Keratinocyte (primary cell): Measurements from ENCODE around the gene TIAM2. TPM values are rescaled to one million over a fixed set of nuclear protein-coding genes. Genes with fewer than 3 reads are reported as not detected.
A peak's percentile ranks its signal among the peaks of the same experiment; 100 is the strongest.
"Not testable (repeated sequence)": the region's sequence is repeated elsewhere in the genome, so short reads cannot be mapped to it uniquely, and the experiment has no call there.

Source experiments
- DNase-seq: peaks from one replicate; pipeline ENCODE4 v3.0.0-alpha.2; 2011; ENCODE audit warnings: low read depth, missing footprints, low spot score
- FAIRE-seq: peaks from 2 replicates; lab custom pipeline; 2011; peaks lifted over from hg19 to GRCh38; lab: Jason Lieb, UNC
- H2AFZ ChIP-seq: 2 replicates; pipeline ENCODE4 v1.6.0; 2012; ENCODE audit warnings: low read length, control low read depth, inconsistent platforms; ENCODE audit not compliant: control insufficient read depth
- H3K27ac ChIP-seq: 2 replicates; pipeline ENCODE4 v1.5.1; 2011; ENCODE audit warnings: low read length; ENCODE audit not compliant: control insufficient read depth, insufficient read depth
- H3K27me3 ChIP-seq: 3 replicates; pipeline ENCODE4 v1.6.0; 2011; ENCODE audit warnings: low read length; ENCODE audit not compliant: control insufficient read depth, insufficient read depth; ENCODE audit errors: extremely low read depth
- H3K36me3 ChIP-seq, 2 experiments: 2 replicates in 1 of 2; 3 replicates in 1 of 2; pipeline ENCODE4 v1.5.1; 2011; ENCODE audit warnings: low read length in 2 of 2, mild to moderate bottlenecking in 1 of 2; ENCODE audit not compliant: control insufficient read depth in 2 of 2, insufficient read depth in 2 of 2; ENCODE audit errors: extremely low read depth in 1 of 2
- H3K4me1 ChIP-seq: 3 replicates; pipeline ENCODE4 v1.5.1; 2011; ENCODE audit warnings: low read length; ENCODE audit not compliant: control insufficient read depth, insufficient read depth; ENCODE audit errors: extremely low read depth
- H3K4me2 ChIP-seq: 3 replicates; pipeline ENCODE4 v1.6.0; 2011; ENCODE audit warnings: low read depth, low read length; ENCODE audit not compliant: control insufficient read depth, insufficient read depth; ENCODE audit errors: extremely low read depth
- H3K4me3 ChIP-seq, 3 experiments: fragments of 200-600 bp in 1 of 3; sonication (generic) in 1 of 3; 2 replicates in 2 of 3; 3 replicates in 1 of 3; pipeline ENCODE4 v1.5.1; 2011 to 2016; ENCODE audit warnings: low read length in 3 of 3, mild to moderate bottlenecking in 3 of 3, control low read depth in 2 of 3, inconsistent platforms in 1 of 3, low read depth in 1 of 3, mixed read lengths in 1 of 3, mixed run types in 1 of 3, moderate library complexity in 1 of 3; ENCODE audit not compliant: control insufficient read depth in 2 of 3, insufficient read depth in 2 of 3; ENCODE audit errors: extremely low read depth in 1 of 3
- H3K79me2 ChIP-seq: 2 replicates; pipeline ENCODE4 v1.6.0; 2012; ENCODE audit warnings: low read length; ENCODE audit not compliant: control insufficient read depth, insufficient read depth
- H3K9ac ChIP-seq: 3 replicates; pipeline ENCODE4 v1.6.0; 2011; ENCODE audit warnings: low read length; ENCODE audit not compliant: control insufficient read depth, insufficient read depth; ENCODE audit errors: extremely low read depth
- H3K9me1 ChIP-seq: 3 replicates; pipeline ENCODE4 v1.6.0; 2011; ENCODE audit warnings: low read length; ENCODE audit not compliant: control insufficient read depth, insufficient read depth; ENCODE audit errors: extremely low read depth
- H3K9me3 ChIP-seq: 2 replicates; pipeline ENCODE4 v1.5.1; 2012; ENCODE audit warnings: low read depth, low read length; ENCODE audit not compliant: control insufficient read depth
- H4K20me1 ChIP-seq: 3 replicates; pipeline ENCODE4 v1.6.0; 2011; ENCODE audit warnings: low read length; ENCODE audit not compliant: control insufficient read depth, insufficient read depth; ENCODE audit errors: extremely low read depth
- CTCF ChIP-seq, 3 experiments: IDR thresholded peaks in 1 of 3; conservative IDR thresholded peaks in 1 of 3; optimal IDR thresholded peaks in 1 of 3; 2 replicates in 2 of 3; 3 replicates in 1 of 3; pipeline versions ENCODE3 to v1.5.1; 2011; ENCODE audit warnings: low read length in 3 of 3, mild to moderate bottlenecking in 3 of 3, moderate library complexity in 2 of 3, control low read depth in 1 of 3, inconsistent platforms in 1 of 3; ENCODE audit not compliant: insufficient read depth in 2 of 3; ENCODE audit errors: extremely low read depth in 1 of 3
- EZH2 ChIP-seq: IDR thresholded peaks from one replicate; pipeline ENCODE4 v1.6.1; 2012; ENCODE audit warnings: inconsistent platforms, mild to moderate bottlenecking, low read length, moderate library complexity
- dilution Hi-C: fragments of 300-500 bp; cut with MboI; formaldehyde crosslinking; loops from one replicate; pipeline ENCODE4 v1.7.0; 2020; ENCODE audit warnings: low sequenced_read_pairs; ENCODE audit not compliant: extremely low pct_ligation_motif_present
- polyA plus RNA-seq, 5 experiments: library from polyadenylated mRNA; depleted of rRNA in 3 of 5; stranded (reverse) in 3 of 5; stranded (forward) in 1 of 5; unstranded in 1 of 5; fragments of >200 nt; gene quantifications; 1 replicate in 1 of 5; 2 replicates in 3 of 5; 3 replicates in 1 of 5; pipeline versions ENCODE4 v1.2.1 to v1.2.3, GENCODE V29; 2011 to 2012; ENCODE audit warnings: missing spikeins in 2 of 5, low read depth in 1 of 5, low replicate concordance in 1 of 5

The TIAM2 gene
- polyA plus RNA-seq, 1 donor (not counting 4 experiments of a cell fraction or from before 2014, with no cell fraction given): 4.0 TPM

- no peaks in the 10 kb centered on the region for H3K27me3 ChIP-seq
- H4K20me1 ChIP-seq: no peaks in the 10 kb centered on the region
- no peaks in the 10 kb centered on the region for H3K9me1 ChIP-seq
- peak overlapping the region; percentile 80 for H3K4me2 ChIP-seq
- no peak overlapping the region for H3K4me3 ChIP-seq
- H3K9me3 ChIP-seq: no peaks in the 10 kb centered on the region
- dilution Hi-C loops: no loop called here
- no peak overlapping the region for H3K27ac ChIP-seq
- FAIRE-seq (no peak), DNase-seq (no peak)
- peak overlapping the region; percentile 88 for H2AFZ ChIP-seq
- TF ChIP-seq CTCF (optimal IDR thresholded peaks at IDR 0.05 in 1 of 3, IDR thresholded peaks at IDR 0.05 in 1 of 3, conservative IDR thresholded peaks at IDR 0.05 in 1 of 3; ENCODE audit: extremely low read depth in 1 of 3, insufficient read depth in 2 of 3, low read length in 3 of 3): no peak
- TF ChIP-seq EZH2: no peak
- peaks cover 31% of the 10 kb centered on the region for H3K4me1 ChIP-seq
- H3K9ac ChIP-seq: peak overlapping the region; percentile 28
- no peaks in the 10 kb centered on the region for H3K36me3 ChIP-seq
- H3K79me2 ChIP-seq: no peaks in the 10 kb centered on the region
Observed at GRCh38 chr6:155228546-155229166, 233.5 kb downstream of the TIAM2 start.

GRCh38 chr6:155230975-155231374 lies 235.9 kb downstream of the TIAM2 start:
- H3K9ac ChIP-seq, dilution Hi-C loops, DNase-seq, FAIRE-seq, H3K79me2 ChIP-seq, H3K36me3 ChIP-seq, H3K9me1 ChIP-seq, H3K4me2 ChIP-seq, H4K20me1 ChIP-seq, H3K9me3 ChIP-seq, H2AFZ ChIP-seq, H3K4me3 ChIP-seq, H3K27ac ChIP-seq, H3K27me3 ChIP-seq: not testable (repeated sequence)
- peaks cover 15% of the 10 kb centered on the region for H3K4me1 ChIP-seq

- H3K27me3 ChIP-seq: no peaks in the 10 kb centered on the region
- no peak overlapping the region for H3K4me2 ChIP-seq
- H4K20me1 ChIP-seq: no peaks in the 10 kb centered on the region
- DNase-seq: no peak
- H2AFZ ChIP-seq: no peak overlapping the region
- TF ChIP-seq CTCF (optimal IDR thresholded peaks at IDR 0.05 in 1 of 3, IDR thresholded peaks at IDR 0.05 in 1 of 3, conservative IDR thresholded peaks at IDR 0.05 in 1 of 3; ENCODE audit: extremely low read depth in 1 of 3, insufficient read depth in 2 of 3, low read length in 3 of 3) (no peak), EZH2 (no peak)
- H3K9ac ChIP-seq: no peak overlapping the region
- H3K4me1 ChIP-seq: peaks cover 12% of the 10 kb centered on the region
- no peak for FAIRE-seq
- no peaks in the 10 kb centered on the region for H3K36me3 ChIP-seq
- H3K9me3 ChIP-seq: peaks cover 2% of the 10 kb centered on the region
- H3K9me1 ChIP-seq: no peaks in the 10 kb centered on the region
- H3K4me3 ChIP-seq: no peak overlapping the region
- H3K27ac ChIP-seq: no peak overlapping the region
- no peaks in the 10 kb centered on the region for H3K79me2 ChIP-seq
- dilution Hi-C loops: no loop called here
Observed at GRCh38 chr6:155232848-155233247, 237.7 kb downstream of the TIAM2 start.
